Measurements from ENCODE around the gene MN1.

GRCh38 chr22:27786965-27787364, 14.6 kb downstream of the MN1 start:
- no peak for TF ChIP-seq EZH2 (IDR thresholded peaks at IDR 0.05; ENCODE audit: low read depth, unreplicated experiment)
- TF ChIP-seq, protein P1, sequence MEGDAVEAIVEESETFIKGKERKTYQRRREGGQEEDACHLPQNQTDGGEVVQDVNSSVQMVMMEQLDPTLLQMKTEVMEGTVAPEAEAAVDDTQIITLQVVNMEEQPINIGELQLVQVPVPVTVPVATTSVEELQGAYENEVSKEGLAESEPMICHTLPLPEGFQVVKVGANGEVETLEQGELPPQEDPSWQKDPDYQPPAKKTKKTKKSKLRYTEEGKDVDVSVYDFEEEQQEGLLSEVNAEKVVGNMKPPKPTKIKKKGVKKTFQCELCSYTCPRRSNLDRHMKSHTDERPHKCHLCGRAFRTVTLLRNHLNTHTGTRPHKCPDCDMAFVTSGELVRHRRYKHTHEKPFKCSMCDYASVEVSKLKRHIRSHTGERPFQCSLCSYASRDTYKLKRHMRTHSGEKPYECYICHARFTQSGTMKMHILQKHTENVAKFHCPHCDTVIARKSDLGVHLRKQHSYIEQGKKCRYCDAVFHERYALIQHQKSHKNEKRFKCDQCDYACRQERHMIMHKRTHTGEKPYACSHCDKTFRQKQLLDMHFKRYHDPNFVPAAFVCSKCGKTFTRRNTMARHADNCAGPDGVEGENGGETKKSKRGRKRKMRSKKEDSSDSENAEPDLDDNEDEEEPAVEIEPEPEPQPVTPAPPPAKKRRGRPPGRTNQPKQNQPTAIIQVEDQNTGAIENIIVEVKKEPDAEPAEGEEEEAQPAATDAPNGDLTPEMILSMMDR (conservative IDR thresholded peaks at IDR 0.05; ENCODE audit: low read depth in 2 of 2), result no peak
- TF ChIP-seq, protein P2, sequence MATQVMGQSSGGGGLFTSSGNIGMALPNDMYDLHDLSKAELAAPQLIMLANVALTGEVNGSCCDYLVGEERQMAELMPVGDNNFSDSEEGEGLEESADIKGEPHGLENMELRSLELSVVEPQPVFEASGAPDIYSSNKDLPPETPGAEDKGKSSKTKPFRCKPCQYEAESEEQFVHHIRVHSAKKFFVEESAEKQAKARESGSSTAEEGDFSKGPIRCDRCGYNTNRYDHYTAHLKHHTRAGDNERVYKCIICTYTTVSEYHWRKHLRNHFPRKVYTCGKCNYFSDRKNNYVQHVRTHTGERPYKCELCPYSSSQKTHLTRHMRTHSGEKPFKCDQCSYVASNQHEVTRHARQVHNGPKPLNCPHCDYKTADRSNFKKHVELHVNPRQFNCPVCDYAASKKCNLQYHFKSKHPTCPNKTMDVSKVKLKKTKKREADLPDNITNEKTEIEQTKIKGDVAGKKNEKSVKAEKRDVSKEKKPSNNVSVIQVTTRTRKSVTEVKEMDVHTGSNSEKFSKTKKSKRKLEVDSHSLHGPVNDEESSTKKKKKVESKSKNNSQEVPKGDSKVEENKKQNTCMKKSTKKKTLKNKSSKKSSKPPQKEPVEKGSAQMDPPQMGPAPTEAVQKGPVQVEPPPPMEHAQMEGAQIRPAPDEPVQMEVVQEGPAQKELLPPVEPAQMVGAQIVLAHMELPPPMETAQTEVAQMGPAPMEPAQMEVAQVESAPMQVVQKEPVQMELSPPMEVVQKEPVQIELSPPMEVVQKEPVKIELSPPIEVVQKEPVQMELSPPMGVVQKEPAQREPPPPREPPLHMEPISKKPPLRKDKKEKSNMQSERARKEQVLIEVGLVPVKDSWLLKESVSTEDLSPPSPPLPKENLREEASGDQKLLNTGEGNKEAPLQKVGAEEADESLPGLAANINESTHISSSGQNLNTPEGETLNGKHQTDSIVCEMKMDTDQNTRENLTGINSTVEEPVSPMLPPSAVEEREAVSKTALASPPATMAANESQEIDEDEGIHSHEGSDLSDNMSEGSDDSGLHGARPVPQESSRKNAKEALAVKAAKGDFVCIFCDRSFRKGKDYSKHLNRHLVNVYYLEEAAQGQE (IDR thresholded peaks at IDR 0.05; ENCODE audit: unreplicated experiment), result no peak
- TF ChIP-seq POLR2AphosphoS5 (IDR thresholded peaks at IDR 0.05; ENCODE audit: low read depth), result no peak
- no peak for TF ChIP-seq EZH2phosphoT487 (IDR thresholded peaks at IDR 0.05; ENCODE audit: unreplicated experiment)
- TF ChIP-seq ZNF114 (CRISPR knock-in tag; IDR thresholded peaks at IDR 0.05), result no peak
- TF ChIP-seq ZNF462 (CRISPR knock-in tag; IDR thresholded peaks at IDR 0.05), result no peak
- TF ChIP-seq CREB1 (CRISPR knock-in tag; IDR thresholded peaks at IDR 0.05; ENCODE audit: low read depth), result no peak
- TF ChIP-seq, protein P3, sequence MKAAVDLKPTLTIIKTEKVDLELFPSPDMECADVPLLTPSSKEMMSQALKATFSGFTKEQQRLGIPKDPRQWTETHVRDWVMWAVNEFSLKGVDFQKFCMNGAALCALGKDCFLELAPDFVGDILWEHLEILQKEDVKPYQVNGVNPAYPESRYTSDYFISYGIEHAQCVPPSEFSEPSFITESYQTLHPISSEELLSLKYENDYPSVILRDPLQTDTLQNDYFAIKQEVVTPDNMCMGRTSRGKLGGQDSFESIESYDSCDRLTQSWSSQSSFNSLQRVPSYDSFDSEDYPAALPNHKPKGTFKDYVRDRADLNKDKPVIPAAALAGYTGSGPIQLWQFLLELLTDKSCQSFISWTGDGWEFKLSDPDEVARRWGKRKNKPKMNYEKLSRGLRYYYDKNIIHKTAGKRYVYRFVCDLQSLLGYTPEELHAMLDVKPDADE (IDR thresholded peaks at IDR 0.05), result no peak
- TF ChIP-seq ZNF331 (CRISPR knock-in tag; IDR thresholded peaks at IDR 0.05; ENCODE audit: low read depth), result no peak
- no peak for TF ChIP-seq NANOG (IDR thresholded peaks at IDR 0.05; ENCODE audit: borderline replicate concordance)
